NT2/D1 (cell line): Measurements from ENCODE around the gene RASAL1.

ENCODE experiments used
- YY1 ChIP-seq: IDR thresholded peaks from 2 replicates; pipeline ENCODE4 v1.6.1; 2011; ENCODE audit not compliant: insufficient read length, insufficient read depth
- ZNF274 ChIP-seq: IDR thresholded peaks from 2 replicates; pipeline ENCODE4 v1.6.1; 2011; ENCODE audit warnings: mild to moderate bottlenecking, low read depth, low read length

- no peak for TF ChIP-seq YY1
- TF ChIP-seq ZNF274, result no peak
These were observed 26.2 kb downstream of the RASAL1 start for GRCh38 chr12:113109360-113109759.
